Spleen (tissue), 7 donors: Measurements from ENCODE around the gene LGI4.

Experiments used
- POLR2A ChIP-seq, 3 donors: fragments of 450-650 bp; IDR thresholded peaks; one replicate each; pipeline ENCODE4 v1.5.1; 2017; ENCODE audit warnings: antibody characterized with exemption in 3 of 3, mild to moderate bottlenecking in 1 of 3
- TF ChIP-seq, protein P1 (sequence below), 11 experiments: fragments of 200-600 bp in 7 of 11; fragments of 450-650 bp in 4 of 11; sonication (generic) in 4 of 11; IDR thresholded peaks in 8 of 11; conservative IDR thresholded peaks in 3 of 11; 1 replicate in 7 of 11; 2 replicates in 4 of 11; pipeline versions ENCODE4 v1.4.0 to v1.8.0; 2016 to 2021; ENCODE audit warnings: antibody characterized with exemption in 11 of 11, inconsistent platforms in 4 of 11, mild to moderate bottlenecking in 1 of 11
- donor health status: DM: no; HTN: no; CAD: no; lungs with moderate emphysema.
- donor health status: DM: no; HTN: no; CAD: no.
- donor health status: DM: no; HTN: no; CAD: no.

DNA sequence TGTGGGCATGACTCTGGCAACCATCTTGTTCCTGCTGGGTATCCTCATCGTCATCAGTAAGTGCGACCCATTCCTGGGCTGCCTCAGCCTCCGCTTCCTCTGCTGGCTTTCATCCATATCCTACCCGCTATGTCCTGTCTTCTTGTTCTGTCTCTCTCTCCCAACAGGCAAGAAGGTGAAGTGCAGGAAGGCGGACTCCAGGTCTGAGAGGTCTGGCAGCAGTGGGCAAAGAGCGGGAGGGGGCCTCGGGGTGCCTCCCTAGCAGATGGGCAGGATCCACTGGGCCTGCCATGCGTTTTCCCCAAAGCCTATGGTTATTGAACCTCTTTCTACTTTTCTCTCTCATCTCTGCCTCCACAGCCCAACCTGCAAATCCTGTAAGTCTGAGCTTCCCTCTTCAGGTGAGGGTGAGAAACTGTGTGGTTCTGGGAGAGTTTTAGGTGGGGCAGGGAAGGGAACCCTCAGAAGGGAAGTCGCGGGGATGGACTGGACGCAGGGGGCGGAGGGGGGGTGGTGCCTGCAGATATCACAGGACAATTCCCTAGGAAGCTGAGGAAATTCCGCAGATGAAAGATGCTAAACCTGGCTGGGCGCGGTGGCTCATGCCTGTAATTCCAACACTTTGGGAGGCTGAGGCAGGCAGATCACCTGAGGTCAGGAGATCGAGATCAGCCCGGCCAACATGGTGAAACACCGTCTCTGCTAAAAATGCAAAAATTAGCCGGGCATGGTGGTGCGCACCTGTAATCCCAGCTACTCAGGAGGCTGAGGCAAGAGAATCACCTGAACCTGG, 16.6 kb upstream of the LGI4 start:
- TF ChIP-seq POLR2A (IDR thresholded peaks at IDR 0.05): no peak
- TF ChIP-seq, protein P1, sequence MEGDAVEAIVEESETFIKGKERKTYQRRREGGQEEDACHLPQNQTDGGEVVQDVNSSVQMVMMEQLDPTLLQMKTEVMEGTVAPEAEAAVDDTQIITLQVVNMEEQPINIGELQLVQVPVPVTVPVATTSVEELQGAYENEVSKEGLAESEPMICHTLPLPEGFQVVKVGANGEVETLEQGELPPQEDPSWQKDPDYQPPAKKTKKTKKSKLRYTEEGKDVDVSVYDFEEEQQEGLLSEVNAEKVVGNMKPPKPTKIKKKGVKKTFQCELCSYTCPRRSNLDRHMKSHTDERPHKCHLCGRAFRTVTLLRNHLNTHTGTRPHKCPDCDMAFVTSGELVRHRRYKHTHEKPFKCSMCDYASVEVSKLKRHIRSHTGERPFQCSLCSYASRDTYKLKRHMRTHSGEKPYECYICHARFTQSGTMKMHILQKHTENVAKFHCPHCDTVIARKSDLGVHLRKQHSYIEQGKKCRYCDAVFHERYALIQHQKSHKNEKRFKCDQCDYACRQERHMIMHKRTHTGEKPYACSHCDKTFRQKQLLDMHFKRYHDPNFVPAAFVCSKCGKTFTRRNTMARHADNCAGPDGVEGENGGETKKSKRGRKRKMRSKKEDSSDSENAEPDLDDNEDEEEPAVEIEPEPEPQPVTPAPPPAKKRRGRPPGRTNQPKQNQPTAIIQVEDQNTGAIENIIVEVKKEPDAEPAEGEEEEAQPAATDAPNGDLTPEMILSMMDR (IDR thresholded peaks at IDR 0.05 in 8 of 11, conservative IDR thresholded peaks at IDR 0.05 in 3 of 11): no peak
